Suppressor macrophage treated with lipopolysaccharide for 1 hour (primary cell): Measurements from ENCODE around the gene RBMS3.
"Not testable (repeated sequence)": the region's sequence is repeated elsewhere in the genome, so short reads cannot be mapped to it uniquely, and the experiment has no call there.

Source experiments
- DNase-seq, 3 donors: peaks; one replicate each; pipeline ENCODE4 v3.0.0-alpha.2; 2020 to 2022

Gene RBMS3

GRCh38 chr3:29493109-29493508, 212.2 kb downstream of the RBMS3 start:
- DNase-seq, result no peak

- no peak for DNase-seq
These were observed 213.6 kb downstream of the RBMS3 start for GRCh38 chr3:29494305-29495036.

GRCh38 chr3:29497282-29497681, 216.4 kb downstream of the RBMS3 start:
- no peak for DNase-seq

GRCh38 chr3:29502771-29503170, 221.9 kb downstream of the RBMS3 start:
- no peak for DNase-seq

- DNase-seq, result no peak
These were observed 222.4 kb downstream of the RBMS3 start for GRCh38 chr3:29503314-29503713.

- DNase-seq, result no peak
These were observed 223.1 kb downstream of the RBMS3 start for GRCh38 chr3:29503958-29504357.

GRCh38 chr3:29506502-29506901, 225.6 kb downstream of the RBMS3 start:
- no peak for DNase-seq

- no peak for DNase-seq
These were observed 230.8 kb downstream of the RBMS3 start for GRCh38 chr3:29511701-29512100.

GRCh38 chr3:29512641-29513040, 231.8 kb downstream of the RBMS3 start:
- no peak for DNase-seq

- peak in 2 of 3 donors; percentile 19 to 26 for DNase-seq
These were observed 232.4 kb downstream of the RBMS3 start for GRCh38 chr3:29513236-29513635.

GRCh38 chr3:29514170-29514569, 233.3 kb downstream of the RBMS3 start:
- peak; percentile 5 to 42 (median 21) for DNase-seq

- DNase-seq, result peak in 1 of 3 donors; percentile 1
These were observed 234.0 kb downstream of the RBMS3 start for GRCh38 chr3:29514912-29515311.

- DNase-seq, result no peak
These were observed 234.6 kb downstream of the RBMS3 start for GRCh38 chr3:29515451-29515850.

GRCh38 chr3:29516164-29516563, 235.3 kb downstream of the RBMS3 start:
- DNase-seq, result no peak

GRCh38 chr3:29520764-29521163, 239.9 kb downstream of the RBMS3 start:
- DNase-seq, result no peak

GRCh38 chr3:29521293-29521692, 240.4 kb downstream of the RBMS3 start:
- no peak for DNase-seq

- DNase-seq, result no peak
These were observed 240.9 kb downstream of the RBMS3 start for GRCh38 chr3:29521751-29522150.

GRCh38 chr3:29524433-29524832, 243.6 kb downstream of the RBMS3 start:
- not testable (repeated sequence) for DNase-seq

- no peak for DNase-seq
These were observed 244.5 kb downstream of the RBMS3 start for GRCh38 chr3:29525254-29525881.

GRCh38 chr3:29527246-29527645, 246.4 kb downstream of the RBMS3 start:
- DNase-seq, result no peak

GRCh38 chr3:29531644-29532043, 250.8 kb downstream of the RBMS3 start:
- no peak for DNase-seq

GRCh38 chr3:29532473-29532872, 251.6 kb downstream of the RBMS3 start:
- DNase-seq, result no peak

GRCh38 chr3:29534006-29534405, 253.1 kb downstream of the RBMS3 start:
- no peak for DNase-seq

GRCh38 chr3:29536016-29536758, 255.3 kb downstream of the RBMS3 start:
- no peak for DNase-seq
